Heart right ventricle (tissue), 16 donors: ENCODE results near the gene SLC4A2. TPM values are rescaled to one million over a fixed set of nuclear protein-coding genes. Genes with fewer than 3 reads are reported as not detected.

ENCODE experiments used
- ATAC-seq, 8 donors: fragments of 200-7000 bp; cut with Tn5 transposase; one replicate each; pipeline ENCODE4 v1.9.1; 2020; ENCODE audit warnings: mild to moderate bottlenecking in 8 of 8, moderate library complexity in 8 of 8, moderate number of reproducible peaks in 1 of 8
- DNase-seq, 2 donors: peaks; one replicate each; pipeline ENCODE4 v3.0.0-alpha.2; 2020
- H3K27ac ChIP-seq, 10 donors: fragments of 200-600 bp; sonication (generic) in 2 of 10; one replicate each; pipeline versions ENCODE4 v1.5.0 to v1.8.0; 2020 to 2022; ENCODE audit warnings: mild to moderate bottlenecking in 3 of 10
- H3K27me3 ChIP-seq, 7 donors: fragments of 200-600 bp; one replicate each; pipeline ENCODE4 v1.8.0; 2021 to 2022; ENCODE audit warnings: mild to moderate bottlenecking in 2 of 7
- H3K36me3 ChIP-seq, 9 donors: fragments of 200-600 bp; sonication (generic) in 1 of 9; one replicate each; pipeline versions ENCODE4 v1.5.0 to v1.8.0; 2020 to 2022; ENCODE audit warnings: mild to moderate bottlenecking in 2 of 9
- H3K4me1 ChIP-seq, 9 donors: fragments of 200-600 bp; sonication (generic) in 1 of 9; one replicate each; pipeline versions ENCODE4 v1.5.0 to v1.8.0; 2020 to 2022; ENCODE audit warnings: mild to moderate bottlenecking in 4 of 9
- H3K4me3 ChIP-seq, 10 donors: fragments of 200-600 bp; sonication (generic) in 2 of 10; one replicate each; pipeline versions ENCODE4 v1.5.0 to v1.8.0; 2020 to 2022; ENCODE audit warnings: mild to moderate bottlenecking in 7 of 10, moderate library complexity in 2 of 10
- H3K9me3 ChIP-seq, 11 donors: fragments of 200-600 bp in 10 of 11; sonication (generic) in 2 of 11; one replicate each; pipeline versions ENCODE4 v1.5.0 to v1.8.0; 2013 to 2022; ENCODE audit warnings: mild to moderate bottlenecking in 2 of 11, control low read depth in 1 of 11, moderate library complexity in 1 of 11
- CTCF ChIP-seq, 9 donors: fragments of 200-600 bp; sonication (generic) in 2 of 9; IDR thresholded peaks; one replicate each; pipeline versions ENCODE4 v1.5.0 to v1.8.0; 2021 to 2022; ENCODE audit warnings: antibody characterized with exemption in 9 of 9, mild to moderate bottlenecking in 5 of 9, moderate library complexity in 1 of 9
- WGBS, 2 donors: extraction: QIAGEN DNeasy Blood & Tissue Kit; methylation state at CpG; one replicate each; pipeline ENCODE4 v1.1.7; 2013; ENCODE audit warnings: inconsistent platforms in 1 of 2; 5-methylcytosine and 5-hydroxymethylcytosine counted together
- intact Hi-C, 10 donors: fragments of 100-400 bp; cut with DNase I; formaldehyde crosslinking; loops; one replicate each; pipeline versions ENCODE4 v1.11.1 to v1.14.2; 2022
- polyA plus RNA-seq, 2 donors: library from polyadenylated mRNA; stranded (reverse); fragments of 200-250 nt; gene quantifications; one replicate each; pipeline ENCODE4 v1.2.3, GENCODE V29; 2013
- total RNA-seq, 10 donors: library from RNA; stranded (reverse); fragmentation: NEBNext Ultra II Directional in 3 of 10; extraction: Animal tissue kit (Norgen Biotek cat#: 25700) in 3 of 10; gene quantifications; one replicate each; pipeline versions ENCODE4 v1.2.1 to v1.2.4, GENCODE V29; 2021 to 2023
- donor health status: Arrhythmogenic right ventricular cardiomyopathy.
- donor health status: ischemic (EF 13 %, LVEDD 7.1; RV severe dilation, severe dysfunction).
- donor health status: healthy with polysubstance abuse.
- donor health status: DM: no; HTN: yes; CAD: no.
- donor health status: DM: no; HTN: no; CAD: no.
- donor health status: ischemic (EF 25% LVEDD 6.9; RV normal size, moderate dysfunction).
- donor health status: ischemic (EF 25% LVEDD 5.7; RV mildly dilated, moderate dysfunction).
- donor health status: healthy.
- donor health status: DM: yes; HTN: yes; CAD: no.
- donor health status: Ischemic cardiomyopathy.
- donor health status: ischemic (EF 35%, LVEDD 5.7; RV mildly dilated, moderate dysfunction).
- donor health status: nonischemic (EF 11% LVEDD 7.7; RV severe dilation, severe dysfunction).
- donor health status: DM: yes; HTN: yes; CAD: no.
- donor health status: PGD.
- donor health status: ischemic (EF 29% LVEDD 5.4; RV normal size, mild dysfunction).
- donor health status: nonischemic (EF 23%, LVEDD 6.1; RV moderate dilation, normal function).

Gene SLC4A2
- total and polyA plus RNA-seq, 12 donors = 36.0 to 109 (median 54.6) TPM

DNA sequence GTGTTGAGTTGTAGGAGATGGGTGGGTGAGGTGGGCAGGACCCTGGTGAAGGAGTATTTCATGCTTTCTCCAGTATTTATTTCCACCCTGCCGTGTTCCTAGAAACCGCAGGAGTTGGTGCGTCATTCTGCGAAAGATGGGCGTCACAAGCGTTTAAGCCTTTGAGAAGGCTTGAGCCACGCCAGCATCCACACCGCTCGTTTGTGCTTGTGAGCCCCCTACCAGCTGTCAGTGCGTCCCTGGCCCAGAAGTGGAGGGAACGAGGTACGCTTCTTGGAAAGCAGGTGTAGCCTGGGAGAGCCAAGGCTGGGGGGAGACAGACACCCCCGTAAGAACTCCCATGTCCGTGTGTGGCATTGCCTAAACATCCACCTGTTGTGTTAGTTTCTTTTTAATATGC, 32.6 kb downstream of the SLC4A2 start:
- Histone ChIP-seq H3K36me3 (peaks cover 0 to 14% (median 0%) of the 10 kb centered on the region in 9 donors), H3K27me3 (no peaks in the 10 kb centered on the region), H3K9me3 (no peaks in the 10 kb centered on the region), H3K4me1 (peaks cover 23 to 73% (median 48%) of the 10 kb centered on the region in 9 donors), H3K27ac (no peak overlapping the region), H3K4me3 (no peak overlapping the region)
- DNase-seq = no peak
- no peak for ATAC-seq
- 90 to 94% methylated on average over 14 of the region's 14 CpGs for WGBS, 2 donors
- intact Hi-C loops = loop anchor here in 1 of 10 donors (5.0 kb wide), 1 partner anchor 65 kb away; the partner anchor contains the start of gene ABCB8
- TF ChIP-seq CTCF (IDR thresholded peaks at IDR 0.05) = no peak

DNA sequence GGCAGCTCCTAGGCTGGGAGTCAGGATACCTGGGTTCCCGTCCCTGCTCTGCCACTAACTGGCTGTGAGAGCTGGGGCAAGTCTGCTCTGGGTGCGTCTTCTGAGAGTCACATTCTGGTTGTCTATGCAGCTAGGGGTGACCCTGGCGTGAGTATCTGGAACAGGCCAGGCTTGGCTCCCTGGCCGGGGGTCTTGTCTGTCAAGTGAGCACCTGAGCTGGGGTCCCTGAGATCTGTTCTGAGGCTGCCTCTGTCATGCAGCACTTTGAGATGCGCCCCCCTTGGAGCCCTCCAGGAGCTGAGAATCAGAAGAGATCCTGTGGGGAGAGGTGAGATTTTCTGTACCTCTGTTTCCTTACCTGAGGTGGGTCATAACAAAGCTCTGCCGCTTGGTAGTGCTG, 34.4 kb downstream of the SLC4A2 start:
- H3K4me1 ChIP-seq = peaks cover 13 to 67% (median 35%) of the 10 kb centered on the region in 9 donors
- H3K9me3 ChIP-seq = no peaks in the 10 kb centered on the region
- H3K4me3 ChIP-seq = no peak overlapping the region
- peaks cover 0 to 18% (median 0%) of the 10 kb centered on the region in 9 donors for H3K36me3 ChIP-seq
- no peaks in the 10 kb centered on the region for H3K27me3 ChIP-seq
- DNase-seq (no peak), ATAC-seq (no peak)
- no peak for TF ChIP-seq CTCF (IDR thresholded peaks at IDR 0.05)
- H3K27ac ChIP-seq = no peak overlapping the region
- intact Hi-C loops = loop anchor here in 1 of 10 donors (5.0 kb wide), 1 partner anchor 66 kb away; the partner anchor contains the start of gene ABCB8
- 94 to 95% methylated on average over 6 of the region's 6 CpGs for WGBS, 2 donors

- H3K9me3 ChIP-seq = no peaks in the 10 kb centered on the region
- no peak overlapping the region for H3K4me3 ChIP-seq
- no peak overlapping the region for H3K27ac ChIP-seq
- TF ChIP-seq CTCF (IDR thresholded peaks at IDR 0.05) = no peak
- H3K36me3 ChIP-seq = peaks cover 0 to 18% (median 0%) of the 10 kb centered on the region in 9 donors
- DNase-seq (no peak), ATAC-seq (no peak)
- peaks cover 15 to 63% (median 31%) of the 10 kb centered on the region in 9 donors for H3K4me1 ChIP-seq
- 69 to 73% methylated on average over 5 of the region's 5 CpGs for WGBS, 2 donors
- intact Hi-C loops = loop anchor here in 1 of 10 donors (5.0 kb wide), 1 partner anchor 67 kb away; the partner anchor contains the start of gene ABCB8
- H3K27me3 ChIP-seq = no peaks in the 10 kb centered on the region
Measured at GRCh38 chr7:151094675-151095074, 35.3 kb downstream of the SLC4A2 start.

DNA sequence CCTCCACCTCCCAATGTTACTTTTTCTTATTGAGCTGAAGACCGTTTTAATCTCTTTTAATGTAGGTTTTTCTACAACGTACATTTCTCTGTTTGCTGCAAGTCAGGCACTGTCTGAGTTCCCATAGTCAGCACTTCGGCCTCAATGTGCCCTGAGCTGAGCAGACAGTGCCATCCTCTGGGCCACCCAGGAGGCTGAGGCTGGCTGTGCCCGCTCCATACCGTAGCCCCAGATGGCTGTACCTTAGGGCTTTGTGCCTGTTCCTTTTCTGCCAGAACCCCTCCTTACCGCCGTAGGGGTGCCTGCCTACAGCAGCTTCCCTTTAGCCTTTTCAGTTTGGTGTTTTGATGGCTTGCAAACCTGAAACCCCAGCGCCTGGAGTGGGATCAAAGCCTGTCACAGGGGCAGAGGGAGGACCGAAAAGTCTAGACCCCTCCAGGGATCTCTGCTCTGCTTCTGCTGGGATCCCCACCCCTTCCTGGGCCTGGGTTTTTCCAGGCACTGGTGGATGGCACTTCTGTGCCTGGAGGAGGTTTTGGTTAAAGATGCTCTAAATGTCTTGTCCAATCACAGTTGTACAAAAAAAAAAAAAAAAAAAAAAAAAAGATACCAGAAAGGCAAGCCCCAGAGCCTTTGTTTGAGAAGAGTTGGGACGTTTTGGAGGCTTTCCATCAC, 35.9 kb downstream of the SLC4A2 start:
- WGBS, 2 donors = 75 to 79% methylated on average over 10 of the region's 10 CpGs
- no peak for ATAC-seq
- no peak for DNase-seq
- Histone ChIP-seq H3K9me3 (no peaks in the 10 kb centered on the region), H3K27me3 (no peaks in the 10 kb centered on the region), H3K4me3 (no peak overlapping the region), H3K36me3 (peaks cover 0 to 18% (median 0%) of the 10 kb centered on the region in 9 donors), H3K27ac (no peak overlapping the region), H3K4me1 (peaks cover 10 to 63% (median 26%) of the 10 kb centered on the region in 9 donors)
- intact Hi-C loops = no loop called here
- no peak for TF ChIP-seq CTCF (IDR thresholded peaks at IDR 0.05)
